Measurements from ENCODE around the gene TECTA.
"Not testable (repeated sequence)": the region's sequence is repeated elsewhere in the genome, so short reads cannot be mapped to it uniquely, and the experiment has no call there.

Gene TECTA

DNA sequence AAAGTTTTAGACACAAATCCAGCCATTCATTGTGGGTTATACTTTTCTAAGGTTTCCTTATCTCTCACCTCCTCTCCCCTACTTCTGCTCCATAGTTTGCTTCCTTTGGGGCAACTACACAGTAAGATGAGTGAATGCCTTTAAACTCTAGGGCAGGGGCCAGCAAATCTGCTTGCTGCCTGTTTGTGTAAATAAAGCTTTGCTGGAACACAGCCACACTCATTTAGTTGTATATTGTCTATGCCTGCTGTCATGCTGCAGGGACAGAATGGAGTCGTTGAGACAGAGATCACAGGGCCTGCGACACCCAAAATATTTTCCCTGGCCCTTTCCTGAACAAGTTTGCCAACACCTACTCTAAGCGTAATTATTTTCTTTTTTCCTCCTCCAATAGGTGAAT lies 58.7 kb downstream of the TECTA start:
- Mint-ChIP-seq H3K9me3 (ENCODE audit: low read depth) (no peaks in the 10 kb centered on the region), H3K27ac (no peak overlapping the region), H3K36me3 (no peaks in the 10 kb centered on the region), H3K27me3 (no peaks in the 10 kb centered on the region), H3K4me1 (ENCODE audit: low read depth) (no peaks in the 10 kb centered on the region), H3K4me3 (no peak overlapping the region)

DNA sequence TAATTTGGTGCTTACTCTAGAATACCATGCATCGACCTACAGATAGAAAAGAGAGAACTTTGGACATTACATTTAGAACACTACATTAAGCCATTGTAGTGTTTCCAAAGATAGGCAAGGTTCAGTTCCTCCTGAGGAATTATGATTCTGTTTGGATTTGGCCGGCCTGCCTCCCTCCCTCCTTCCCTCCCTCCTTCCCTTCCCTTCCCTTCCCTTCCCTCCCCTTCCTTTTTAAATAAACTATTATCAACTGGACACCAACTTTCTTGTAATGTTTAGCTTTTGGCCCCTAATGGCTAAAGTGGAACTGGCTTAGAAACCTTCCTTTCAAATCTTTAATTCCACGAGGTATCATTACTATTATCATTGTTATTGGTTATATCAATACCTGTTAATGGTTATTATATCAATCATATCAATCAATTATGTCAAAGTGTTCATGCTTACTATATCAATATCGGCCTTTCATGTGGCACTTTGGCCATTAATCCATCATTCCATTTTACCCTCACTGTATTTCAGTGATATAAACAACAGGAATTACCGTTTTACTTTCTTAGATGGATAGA lies 60.4 kb downstream of the TECTA start:
- Mint-ChIP-seq H3K4me1 (ENCODE audit: low read depth) (no peaks in the 10 kb centered on the region), H3K27me3 (no peaks in the 10 kb centered on the region), H3K4me3 (no peak overlapping the region), H3K36me3 (no peaks in the 10 kb centered on the region), H3K9me3 (ENCODE audit: low read depth) (no peaks in the 10 kb centered on the region), H3K27ac (no peak overlapping the region)

DNA sequence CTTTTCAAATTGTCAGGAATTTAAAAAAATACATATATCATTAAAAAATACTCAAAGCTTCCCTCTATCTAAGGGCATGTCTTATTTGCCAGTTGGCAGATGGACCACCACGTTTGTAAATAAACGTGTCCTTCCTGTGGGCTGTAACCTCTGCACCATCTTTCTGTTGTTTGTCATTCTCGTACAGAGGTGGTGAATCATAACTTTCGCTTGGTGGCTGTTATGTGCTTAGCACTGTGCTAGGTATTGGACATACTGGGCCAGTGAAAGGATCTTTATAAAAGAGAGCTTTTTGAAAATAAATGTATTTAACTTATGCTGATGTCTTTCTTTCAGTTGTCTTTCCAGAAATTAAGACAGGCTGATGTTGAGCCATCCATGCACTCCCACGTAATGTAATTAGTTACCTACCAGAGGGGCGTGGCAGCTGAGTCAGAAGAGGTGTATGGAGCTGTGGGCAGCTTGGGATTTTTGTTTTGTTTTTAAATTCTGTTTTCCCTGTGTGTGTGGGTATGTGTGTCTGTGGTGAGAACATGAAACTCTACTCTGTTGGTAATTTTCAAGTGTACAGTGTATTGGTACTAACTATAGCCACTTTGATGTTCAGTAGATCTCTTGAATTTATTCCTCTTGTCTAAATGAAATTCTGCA lies 62.7 kb downstream of the TECTA start:
- no peaks in the 10 kb centered on the region for H3K4me1 Mint-ChIP-seq (ENCODE audit: low read depth)
- H3K36me3 Mint-ChIP-seq: no peaks in the 10 kb centered on the region
- H3K4me3 Mint-ChIP-seq: no peak overlapping the region
- H3K9me3 Mint-ChIP-seq (ENCODE audit: low read depth): no peaks in the 10 kb centered on the region
- H3K27me3 Mint-ChIP-seq: no peaks in the 10 kb centered on the region
- H3K27ac Mint-ChIP-seq: no peak overlapping the region

DNA sequence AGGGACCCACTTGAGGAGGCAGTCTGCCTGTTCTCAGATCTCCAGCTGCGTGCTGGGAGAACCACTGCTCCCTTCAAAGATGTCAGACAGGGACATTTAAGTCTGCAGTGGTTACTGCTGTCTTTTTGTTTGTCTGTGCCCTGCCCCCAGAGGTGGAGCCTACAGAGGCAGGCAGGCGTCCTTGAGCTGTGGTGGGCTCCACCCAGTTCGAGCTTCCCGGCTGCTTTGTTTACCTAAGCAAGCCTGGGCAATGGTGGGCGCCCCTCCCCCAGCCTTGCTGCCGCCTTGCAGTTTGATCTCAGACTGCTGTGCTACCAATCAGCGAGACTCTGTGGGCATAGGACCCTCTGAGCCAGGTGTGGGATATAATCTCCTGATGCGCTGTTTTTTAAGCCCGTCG lies 76.6 kb downstream of the TECTA start:
- H3K27ac Mint-ChIP-seq; H3K4me1 Mint-ChIP-seq (ENCODE audit: low read depth); H3K27me3 Mint-ChIP-seq; H3K4me3 Mint-ChIP-seq: not testable (repeated sequence)
- Mint-ChIP-seq H3K36me3 (peaks cover 13% of the 10 kb centered on the region), H3K9me3 (ENCODE audit: low read depth) (peaks cover 24% of the 10 kb centered on the region)

DNA sequence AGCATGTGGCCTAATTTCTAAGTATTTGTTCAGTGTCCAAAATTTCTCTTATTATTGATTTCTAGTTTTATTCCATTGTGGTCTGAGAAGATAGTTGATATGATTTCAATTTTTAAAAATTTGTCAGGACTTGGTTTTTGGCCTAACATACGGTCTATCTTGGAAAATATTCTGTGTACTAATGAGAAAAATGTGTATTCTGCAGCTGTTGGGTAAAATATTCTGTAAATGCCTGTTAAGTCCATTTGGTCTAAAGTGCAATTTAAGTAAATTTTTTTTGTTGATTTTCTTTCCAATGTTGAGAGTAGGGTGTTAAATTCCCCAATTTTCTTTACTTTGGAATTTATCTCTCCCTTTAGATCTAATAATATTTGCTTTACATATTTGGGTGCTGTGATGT lies 78.3 kb downstream of the TECTA start:
- peaks cover 2% of the 10 kb centered on the region for H3K27me3 Mint-ChIP-seq
- H3K9me3 Mint-ChIP-seq (ENCODE audit: low read depth): peaks cover 24% of the 10 kb centered on the region
- no peak overlapping the region for H3K4me3 Mint-ChIP-seq

DNA sequence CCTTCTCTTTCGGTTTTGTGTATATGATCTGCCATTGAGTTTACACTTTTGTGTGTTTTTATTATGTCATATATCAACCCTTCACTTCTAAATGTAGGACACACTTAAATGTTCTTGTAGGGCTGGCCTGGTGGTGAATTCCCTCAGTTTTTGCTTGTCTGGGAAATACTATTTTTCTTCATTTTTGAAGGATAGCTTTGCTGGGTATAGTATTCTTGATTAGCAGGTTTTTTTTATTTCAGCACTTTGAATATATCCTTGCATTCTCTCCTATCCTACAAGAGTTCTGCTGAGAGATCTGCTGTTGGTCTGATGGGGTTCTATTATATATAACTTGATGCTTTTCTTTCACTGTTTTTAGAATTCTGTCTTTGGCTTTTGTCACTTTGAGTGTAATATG lies 79.1 kb downstream of the TECTA start:
- H3K9me3 Mint-ChIP-seq (ENCODE audit: low read depth): peaks cover 20% of the 10 kb centered on the region
- peaks cover 6% of the 10 kb centered on the region for H3K27me3 Mint-ChIP-seq
- H3K36me3 Mint-ChIP-seq: peaks cover 16% of the 10 kb centered on the region
- no peak overlapping the region for H3K4me3 Mint-ChIP-seq
- no peak overlapping the region for H3K27ac Mint-ChIP-seq
- H3K4me1 Mint-ChIP-seq (ENCODE audit: low read depth): no peaks in the 10 kb centered on the region

More for the DNA sequence above, 78.3 kb downstream of the TECTA start:
- H3K27ac Mint-ChIP-seq: no peak overlapping the region
- H3K36me3 Mint-ChIP-seq: peaks cover 16% of the 10 kb centered on the region
- H3K4me1 Mint-ChIP-seq (ENCODE audit: low read depth): no peaks in the 10 kb centered on the region

DNA sequence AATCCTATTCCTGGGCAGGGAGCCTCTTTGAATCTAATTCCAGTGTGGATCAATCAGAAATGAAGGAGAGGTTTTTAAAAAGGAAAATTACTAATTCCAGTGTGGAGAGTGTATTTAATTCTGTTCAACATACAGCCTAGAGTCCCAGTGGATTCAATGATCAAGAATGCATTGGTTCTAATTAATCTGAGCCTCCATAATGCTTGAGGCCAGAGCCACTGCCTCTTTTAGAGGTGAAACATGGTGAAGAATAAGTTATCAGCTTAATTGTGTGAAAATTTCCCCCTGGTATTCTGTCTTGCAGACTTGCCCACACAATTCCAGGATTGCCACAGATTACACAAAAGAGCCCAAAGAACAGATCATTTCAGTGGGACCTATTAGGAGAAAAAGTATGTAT lies 87.7 kb downstream of the TECTA start:
- no peaks in the 10 kb centered on the region for H3K4me1 Mint-ChIP-seq (ENCODE audit: low read depth)
- H3K9me3 Mint-ChIP-seq (ENCODE audit: low read depth): no peaks in the 10 kb centered on the region
- no peak overlapping the region for H3K4me3 Mint-ChIP-seq

DNA sequence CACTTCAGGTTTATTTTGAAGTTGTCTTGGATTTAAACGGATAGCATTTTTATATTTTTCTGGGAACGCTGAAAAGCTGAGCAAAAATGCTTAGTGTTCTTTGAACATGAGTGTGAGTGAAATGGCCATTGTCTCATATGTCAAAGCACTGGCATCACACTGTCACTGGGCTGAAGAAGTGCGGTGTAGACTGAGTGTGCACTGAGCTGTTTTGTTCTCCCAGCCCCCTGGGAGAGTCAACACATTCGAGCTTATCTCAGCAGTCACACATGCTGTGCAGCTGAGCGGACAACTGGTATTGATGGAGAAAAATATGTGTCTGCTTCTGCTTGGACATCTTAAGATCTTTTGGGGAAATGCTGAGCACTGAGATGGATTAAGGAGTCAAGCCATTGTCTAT lies 90.8 kb downstream of the TECTA start:
- peaks cover 4% of the 10 kb centered on the region for H3K4me1 Mint-ChIP-seq (ENCODE audit: low read depth)
- no peak overlapping the region for H3K4me3 Mint-ChIP-seq
- no peak overlapping the region for H3K27ac Mint-ChIP-seq
- H3K36me3 Mint-ChIP-seq: peaks cover 6% of the 10 kb centered on the region
- H3K9me3 Mint-ChIP-seq (ENCODE audit: low read depth): no peaks in the 10 kb centered on the region
- peaks cover 22% of the 10 kb centered on the region for H3K27me3 Mint-ChIP-seq

More for the DNA sequence above, 87.7 kb downstream of the TECTA start:
- H3K27me3 Mint-ChIP-seq: peaks cover 23% of the 10 kb centered on the region
- H3K36me3 Mint-ChIP-seq: peaks cover 9% of the 10 kb centered on the region
- no peak overlapping the region for H3K27ac Mint-ChIP-seq

DNA sequence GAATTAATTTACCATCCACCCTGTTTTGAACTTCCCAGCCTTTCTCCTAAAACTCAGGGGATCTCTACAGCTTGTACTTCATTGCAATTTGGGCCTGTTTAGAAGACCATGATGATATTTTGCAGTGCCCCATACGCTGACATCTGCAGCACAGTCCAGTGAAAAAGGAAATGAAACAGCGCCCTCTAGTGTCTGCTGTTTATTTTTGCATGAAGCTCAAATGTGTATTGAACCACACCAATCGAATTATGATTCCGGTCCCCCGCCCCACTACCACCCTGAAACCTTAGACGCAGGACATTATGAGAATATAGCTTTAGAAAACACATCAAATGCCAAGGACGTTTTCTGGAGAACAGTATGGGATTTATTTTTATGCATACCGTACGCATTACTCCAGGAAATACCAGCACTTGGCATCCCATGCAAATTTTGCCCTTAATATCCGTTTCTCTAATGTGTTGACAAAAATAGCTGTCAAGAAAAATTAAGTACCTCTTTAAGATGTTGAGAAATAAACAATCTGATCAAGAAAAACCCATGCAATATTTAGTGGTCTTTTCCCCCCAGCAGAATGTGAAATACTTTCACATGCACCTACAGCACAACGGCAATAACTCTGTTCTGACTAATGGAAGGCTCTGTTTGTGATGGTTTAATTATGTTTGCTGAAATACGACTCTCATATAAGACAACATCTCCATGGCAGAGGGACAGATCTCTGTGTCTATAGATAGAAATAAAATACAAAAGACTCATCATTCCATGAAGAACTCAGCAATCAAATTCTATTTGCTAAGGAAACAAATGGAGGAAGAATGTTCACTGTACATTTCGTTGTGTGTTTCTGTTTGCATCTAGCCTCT lies 93.9 kb downstream of the TECTA start:
- H3K27me3 Mint-ChIP-seq: peaks cover 9% of the 10 kb centered on the region
- no peak overlapping the region for H3K4me3 Mint-ChIP-seq
- no peaks in the 10 kb centered on the region for H3K9me3 Mint-ChIP-seq (ENCODE audit: low read depth)
- H3K27ac Mint-ChIP-seq: no peak overlapping the region
- H3K36me3 Mint-ChIP-seq: no peaks in the 10 kb centered on the region
- H3K4me1 Mint-ChIP-seq (ENCODE audit: low read depth): peaks cover 4% of the 10 kb centered on the region

DNA sequence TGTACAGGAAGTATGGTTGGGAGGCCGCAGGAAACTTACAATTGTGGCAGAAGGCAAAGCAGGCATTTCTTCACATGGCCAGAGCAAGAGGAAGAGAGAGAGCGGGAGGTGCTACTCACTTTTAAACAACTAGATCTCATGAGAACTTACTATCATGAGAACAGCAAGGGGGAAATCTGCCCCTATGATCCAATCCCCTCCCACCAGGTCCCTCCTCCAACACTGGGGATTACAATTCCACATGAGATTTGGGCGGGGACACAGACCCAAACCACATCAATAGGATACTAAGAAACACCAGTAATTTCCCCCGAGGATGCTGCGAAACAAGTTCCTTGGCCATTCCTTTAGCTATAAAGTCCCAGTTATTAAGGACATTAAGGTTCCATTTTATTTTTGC lies 97.4 kb downstream of the TECTA start:
- Mint-ChIP-seq H3K4me3 (no peak overlapping the region), H3K9me3 (ENCODE audit: low read depth) (no peaks in the 10 kb centered on the region), H3K27ac (no peak overlapping the region), H3K36me3 (no peaks in the 10 kb centered on the region), H3K4me1 (ENCODE audit: low read depth) (peaks cover 4% of the 10 kb centered on the region), H3K27me3 (peaks cover 11% of the 10 kb centered on the region)

DNA sequence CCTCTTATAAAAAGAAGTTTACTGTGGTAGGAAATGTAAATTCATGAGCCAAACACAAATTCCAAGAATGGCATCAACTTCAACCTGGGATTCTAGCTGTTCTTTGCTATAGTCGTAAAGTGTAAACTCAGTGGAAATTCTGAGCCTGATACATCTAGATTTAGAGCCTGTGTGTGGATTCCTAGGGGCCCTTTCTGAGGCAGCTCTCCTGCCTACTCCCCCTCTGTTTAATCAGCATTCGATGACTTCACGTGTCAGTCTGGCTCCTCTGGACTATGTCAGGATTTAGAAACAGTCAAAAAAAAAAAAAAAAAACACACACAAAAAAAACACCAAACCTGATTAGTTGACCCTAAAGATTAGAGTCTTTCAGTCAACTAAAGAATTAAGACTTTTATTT lies 98.5 kb downstream of the TECTA start:
- Mint-ChIP-seq H3K9me3 (ENCODE audit: low read depth) (no peaks in the 10 kb centered on the region), H3K4me1 (ENCODE audit: low read depth) (peaks cover 4% of the 10 kb centered on the region), H3K27ac (no peak overlapping the region), H3K36me3 (no peaks in the 10 kb centered on the region), H3K4me3 (no peak overlapping the region), H3K27me3 (peaks cover 11% of the 10 kb centered on the region)

DNA sequence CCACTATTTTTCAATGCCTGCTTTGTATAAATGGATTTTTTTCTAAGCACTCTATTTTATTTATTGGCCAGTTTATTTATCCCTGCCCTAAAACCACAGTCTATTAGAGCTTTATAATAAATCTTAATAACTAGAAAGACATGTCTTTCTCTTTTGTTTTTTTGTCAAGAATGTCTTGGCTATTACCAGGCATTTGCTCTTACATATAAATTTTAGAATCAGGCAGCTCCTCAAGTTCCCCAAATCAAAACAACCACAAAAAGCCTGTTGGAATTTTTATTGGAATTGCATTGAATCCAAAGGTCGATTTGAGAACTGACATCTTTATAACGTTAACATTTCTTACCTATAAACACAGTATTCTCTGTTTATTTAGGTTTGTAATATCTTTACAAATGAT lies 105.8 kb downstream of the TECTA start:
- H3K9me3 Mint-ChIP-seq (ENCODE audit: low read depth): no peaks in the 10 kb centered on the region
- peaks cover 6% of the 10 kb centered on the region for H3K27me3 Mint-ChIP-seq
- H3K36me3 Mint-ChIP-seq: no peaks in the 10 kb centered on the region
- no peak overlapping the region for H3K27ac Mint-ChIP-seq
- H3K4me3 Mint-ChIP-seq: no peak overlapping the region
- no peaks in the 10 kb centered on the region for H3K4me1 Mint-ChIP-seq (ENCODE audit: low read depth)

DNA sequence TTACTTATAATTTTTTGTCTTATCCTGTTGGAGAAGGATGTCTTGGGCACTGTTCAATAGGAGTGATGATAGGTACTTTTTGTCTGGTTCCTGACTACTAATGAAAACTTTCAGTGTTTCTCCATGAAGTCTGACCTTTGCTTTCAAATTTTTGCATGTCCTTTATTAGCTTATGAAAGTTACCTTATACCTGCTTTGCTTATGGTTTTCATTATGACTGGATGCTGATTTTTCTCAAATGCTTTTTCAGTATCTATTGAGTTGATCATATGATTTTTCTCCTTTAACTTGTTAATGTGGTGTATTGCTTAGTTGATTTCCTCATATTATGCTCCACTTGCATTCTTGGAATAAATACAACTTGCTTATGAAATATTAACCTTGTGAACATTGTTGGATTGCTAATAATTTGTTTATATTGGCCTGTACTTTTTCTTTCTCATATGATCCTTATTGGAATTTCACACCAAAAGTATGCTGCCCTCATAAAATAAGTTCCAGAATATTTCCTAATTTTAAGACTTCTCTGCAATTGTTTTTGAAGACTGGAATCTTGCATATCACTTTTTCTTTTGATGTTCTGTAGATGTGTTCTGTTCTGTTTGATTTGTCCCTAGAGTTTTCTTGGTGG lies 106.6 kb downstream of the TECTA start:
- peaks cover 6% of the 10 kb centered on the region for H3K27me3 Mint-ChIP-seq
- H3K36me3 Mint-ChIP-seq: no peaks in the 10 kb centered on the region
- no peaks in the 10 kb centered on the region for H3K9me3 Mint-ChIP-seq (ENCODE audit: low read depth)
- no peaks in the 10 kb centered on the region for H3K4me1 Mint-ChIP-seq (ENCODE audit: low read depth)
- H3K4me3 Mint-ChIP-seq: no peak overlapping the region
- no peak overlapping the region for H3K27ac Mint-ChIP-seq

DNA sequence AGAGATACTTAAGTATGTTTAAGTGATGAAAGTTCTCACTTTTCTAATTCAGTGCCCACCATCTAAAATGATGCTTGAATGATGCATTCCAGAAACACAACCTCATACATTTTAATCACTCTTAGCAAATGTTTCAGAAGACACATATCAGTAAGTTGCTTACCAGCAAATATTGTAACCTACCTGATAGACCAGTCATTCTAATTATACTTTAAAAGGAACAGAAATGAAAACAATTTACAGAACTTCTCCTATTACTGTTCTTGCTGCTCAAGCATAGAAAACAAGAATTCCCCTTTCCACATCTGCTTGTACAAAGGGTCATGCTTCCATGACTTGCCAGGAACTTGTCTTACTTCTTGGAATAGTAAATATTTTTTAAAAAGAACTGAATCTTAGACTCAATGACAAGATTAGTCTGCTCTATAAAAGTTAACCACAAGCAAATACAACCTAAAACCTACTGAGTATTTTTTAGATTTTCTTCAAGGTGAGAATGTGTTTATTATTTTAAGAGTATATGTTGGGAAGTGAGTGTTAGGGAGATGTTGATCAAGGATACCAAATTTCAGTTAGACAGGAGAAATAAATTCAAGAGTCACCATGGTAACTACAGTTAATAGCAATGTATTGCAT lies 109.5 kb downstream of the TECTA start:
- H3K27me3 Mint-ChIP-seq: peaks cover 6% of the 10 kb centered on the region

DNA sequence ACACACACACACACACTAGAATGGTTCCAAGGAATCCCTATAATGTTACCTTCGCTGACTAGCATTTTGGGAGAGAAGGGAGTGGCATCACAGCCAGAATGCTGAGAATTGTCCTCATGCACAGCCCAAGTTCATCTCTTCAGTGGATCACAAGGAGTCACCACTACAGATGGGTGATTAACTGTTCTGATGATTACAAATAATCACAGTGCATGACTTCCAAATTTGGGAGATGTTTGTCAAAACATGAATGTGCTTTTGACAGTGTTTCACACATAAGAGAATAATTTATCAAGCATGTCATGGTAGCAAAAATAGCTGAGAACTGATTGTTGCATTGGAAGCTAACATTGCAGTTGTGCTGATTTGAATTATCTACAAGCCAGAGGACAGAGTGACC lies 110.6 kb downstream of the TECTA start:
- Mint-ChIP-seq H3K4me1 (ENCODE audit: low read depth) (no peaks in the 10 kb centered on the region), H3K4me3 (no peak overlapping the region), H3K27ac (no peak overlapping the region), H3K27me3 (peaks cover 6% of the 10 kb centered on the region), H3K9me3 (ENCODE audit: low read depth) (no peaks in the 10 kb centered on the region), H3K36me3 (no peaks in the 10 kb centered on the region)

More for the DNA sequence above, 109.5 kb downstream of the TECTA start:
- Mint-ChIP-seq H3K4me1 (ENCODE audit: low read depth) (no peaks in the 10 kb centered on the region), H3K36me3 (no peaks in the 10 kb centered on the region), H3K27ac (no peak overlapping the region), H3K4me3 (no peak overlapping the region), H3K9me3 (ENCODE audit: low read depth) (no peaks in the 10 kb centered on the region)

Data from activated naive CD8-positive, alpha-beta T cell (primary cell).